Psoas muscle (tissue), 8 donors: ENCODE results near the gene RFC2. TPM values are rescaled to one million over a fixed set of nuclear protein-coding genes. Genes with fewer than 3 reads are reported as not detected.

Source experiments
- ATAC-seq, 4 donors: fragments of 200-7000 bp; cut with Tn5 transposase; one replicate each; pipeline ENCODE4 v1.9.1; 2020; ENCODE audit warnings: moderate library complexity in 3 of 4, mild to moderate bottlenecking in 2 of 4
- DNase-seq, 2 donors: peaks; one replicate each; pipeline ENCODE4 v3.0.0-alpha.2; 2020
- H3K27ac ChIP-seq: fragments of 200-600 bp; one replicate; pipeline ENCODE4 v1.8.0; 2022
- H3K27me3 ChIP-seq, 3 donors: fragments of 200-600 bp in 1 of 3; one replicate each; pipeline versions ENCODE4 v1.6.1 to v1.8.0; 2013 to 2022; ENCODE audit warnings: low read length in 2 of 3, mild to moderate bottlenecking in 2 of 3, moderate library complexity in 1 of 3; ENCODE audit not compliant: insufficient read depth in 3 of 3
- H3K36me3 ChIP-seq, 2 donors: fragments of 200-600 bp in 1 of 2; one replicate each; pipeline versions ENCODE4 v1.6.1 to v1.8.0; 2013 to 2022; ENCODE audit warnings: low read depth in 1 of 2, mild to moderate bottlenecking in 1 of 2, moderate library complexity in 1 of 2; ENCODE audit not compliant: insufficient read depth in 1 of 2
- H3K4me1 ChIP-seq: fragments of 200-600 bp; one replicate; pipeline ENCODE4 v1.8.0; 2022
- H3K4me3 ChIP-seq: fragments of 200-600 bp; one replicate; pipeline ENCODE4 v1.8.0; 2022; ENCODE audit warnings: mild to moderate bottlenecking
- H3K9me3 ChIP-seq: fragments of 200-600 bp; one replicate; pipeline ENCODE4 v1.8.0; 2022
- WGBS, 3 donors: extraction: QIAGEN DNeasy Blood & Tissue Kit; methylation state at CpG; one replicate each; pipeline versions ENCODE4 v1.1.6 to v1.1.7; 2013; 5-methylcytosine and 5-hydroxymethylcytosine counted together
- intact Hi-C, 2 donors: fragments of 100-400 bp; cut with DNase I; formaldehyde crosslinking; loops; one replicate each; pipeline versions ENCODE4 v1.11.0 to v1.14.2; 2022
- polyA plus RNA-seq, 3 donors: library from polyadenylated mRNA; stranded (reverse); fragments of 200-250 nt; gene quantifications; one replicate each; pipeline ENCODE4 v1.2.3, GENCODE V29; 2013
- total RNA-seq, 4 donors: library from RNA; stranded (reverse); fragmentation: NEBNext Ultra II Directional in 2 of 4; extraction: Animal tissue kit (Norgen Biotek cat#: 25700) in 2 of 4; gene quantifications; one replicate each; pipeline versions ENCODE4 v1.2.1 to v1.2.4, GENCODE V29; 2021 to 2023
- TF ChIP-seq, protein P1 (sequence below): fragments of 200-600 bp; IDR thresholded peaks from one replicate; pipeline ENCODE4 v1.8.0; 2022; ENCODE audit warnings: antibody characterized with exemption
- donor health status: healthy with polysubstance abuse.
- donor health status: DM: no; HTN: no; CAD: no; lungs with moderate emphysema.
- donor health status: Bipolar disorder and iron deficiency.
- donor health status: healthy.
- donor health status: DM: yes; HTN: yes; CAD: no.
- donor health status: DM: no; HTN: no; CAD: no.
- donor health status: DM: no; HTN: no; CAD: no.
- donor health status: DM: yes; HTN: yes; CAD: no.

Gene RFC2
- total and polyA plus RNA-seq, 7 donors, result 13.7 to 25.8 (median 19.8) TPM

DNA sequence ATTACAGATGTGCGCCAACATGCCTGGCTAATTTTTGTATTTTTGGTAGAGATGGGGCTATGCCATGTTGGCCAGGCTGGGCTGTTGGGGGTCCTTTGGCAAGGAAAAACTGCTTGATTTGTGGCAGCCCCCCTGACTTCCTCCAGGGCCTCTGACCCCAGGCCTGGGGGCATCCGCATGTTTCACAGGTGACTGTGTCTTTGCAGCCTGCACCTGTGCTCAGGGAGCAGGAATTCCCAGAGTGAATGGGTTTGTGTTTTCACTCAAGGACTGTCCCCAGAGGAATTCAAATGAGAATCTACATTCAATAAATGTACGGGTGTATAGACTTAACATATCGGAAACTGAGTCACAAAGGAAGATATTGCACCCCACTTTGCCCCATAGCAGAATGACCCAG is 23.4 kb upstream of the RFC2 start:
- intact Hi-C loops, result no loop called here
- Histone ChIP-seq H3K27me3 (peaks cover 0 to 1% (median 0%) of the 10 kb centered on the region in 3 donors), H3K36me3 (no peaks in the 10 kb centered on the region), H3K9me3 (no peaks in the 10 kb centered on the region), H3K4me1 (peaks cover 12% of the 10 kb centered on the region), H3K27ac (no peak overlapping the region), H3K4me3 (no peak overlapping the region)
- TF ChIP-seq, protein P1, sequence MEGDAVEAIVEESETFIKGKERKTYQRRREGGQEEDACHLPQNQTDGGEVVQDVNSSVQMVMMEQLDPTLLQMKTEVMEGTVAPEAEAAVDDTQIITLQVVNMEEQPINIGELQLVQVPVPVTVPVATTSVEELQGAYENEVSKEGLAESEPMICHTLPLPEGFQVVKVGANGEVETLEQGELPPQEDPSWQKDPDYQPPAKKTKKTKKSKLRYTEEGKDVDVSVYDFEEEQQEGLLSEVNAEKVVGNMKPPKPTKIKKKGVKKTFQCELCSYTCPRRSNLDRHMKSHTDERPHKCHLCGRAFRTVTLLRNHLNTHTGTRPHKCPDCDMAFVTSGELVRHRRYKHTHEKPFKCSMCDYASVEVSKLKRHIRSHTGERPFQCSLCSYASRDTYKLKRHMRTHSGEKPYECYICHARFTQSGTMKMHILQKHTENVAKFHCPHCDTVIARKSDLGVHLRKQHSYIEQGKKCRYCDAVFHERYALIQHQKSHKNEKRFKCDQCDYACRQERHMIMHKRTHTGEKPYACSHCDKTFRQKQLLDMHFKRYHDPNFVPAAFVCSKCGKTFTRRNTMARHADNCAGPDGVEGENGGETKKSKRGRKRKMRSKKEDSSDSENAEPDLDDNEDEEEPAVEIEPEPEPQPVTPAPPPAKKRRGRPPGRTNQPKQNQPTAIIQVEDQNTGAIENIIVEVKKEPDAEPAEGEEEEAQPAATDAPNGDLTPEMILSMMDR, result no peak
- no peak for ATAC-seq
- 94 to 97% (median 95%) methylated on average over 4 of the region's 4 CpGs for WGBS, 3 donors
- DNase-seq, result no peak

DNA sequence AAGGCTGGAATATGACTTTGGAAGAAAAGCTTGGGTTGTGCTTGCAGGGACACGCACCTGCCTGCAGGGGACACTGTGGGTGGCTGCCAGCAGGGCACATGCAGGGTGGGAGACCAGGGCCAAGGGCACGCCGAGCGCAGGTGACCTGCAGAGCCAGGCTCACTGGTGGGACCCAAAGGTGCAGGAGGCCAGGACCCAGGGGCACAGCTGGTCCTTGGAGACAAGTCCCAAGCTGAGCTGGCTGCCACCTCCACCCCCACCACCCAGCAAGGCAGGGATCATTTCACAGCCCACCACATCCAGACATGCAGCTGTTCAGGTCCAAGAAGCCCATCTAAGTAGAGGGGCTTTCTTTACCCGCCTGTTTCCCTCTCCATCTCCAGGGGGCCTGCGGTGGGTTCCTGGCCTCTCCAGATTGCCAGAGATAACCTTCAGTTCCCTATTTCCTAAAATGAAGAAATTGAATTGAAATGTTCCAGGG is 21.2 kb upstream of the RFC2 start:
- no peaks in the 10 kb centered on the region for H3K36me3 ChIP-seq
- WGBS, 3 donors, result 58 to 65% (median 60%) methylated on average over 6 of the region's 6 CpGs
- H3K4me1 ChIP-seq, result peaks cover 12% of the 10 kb centered on the region

DNA sequence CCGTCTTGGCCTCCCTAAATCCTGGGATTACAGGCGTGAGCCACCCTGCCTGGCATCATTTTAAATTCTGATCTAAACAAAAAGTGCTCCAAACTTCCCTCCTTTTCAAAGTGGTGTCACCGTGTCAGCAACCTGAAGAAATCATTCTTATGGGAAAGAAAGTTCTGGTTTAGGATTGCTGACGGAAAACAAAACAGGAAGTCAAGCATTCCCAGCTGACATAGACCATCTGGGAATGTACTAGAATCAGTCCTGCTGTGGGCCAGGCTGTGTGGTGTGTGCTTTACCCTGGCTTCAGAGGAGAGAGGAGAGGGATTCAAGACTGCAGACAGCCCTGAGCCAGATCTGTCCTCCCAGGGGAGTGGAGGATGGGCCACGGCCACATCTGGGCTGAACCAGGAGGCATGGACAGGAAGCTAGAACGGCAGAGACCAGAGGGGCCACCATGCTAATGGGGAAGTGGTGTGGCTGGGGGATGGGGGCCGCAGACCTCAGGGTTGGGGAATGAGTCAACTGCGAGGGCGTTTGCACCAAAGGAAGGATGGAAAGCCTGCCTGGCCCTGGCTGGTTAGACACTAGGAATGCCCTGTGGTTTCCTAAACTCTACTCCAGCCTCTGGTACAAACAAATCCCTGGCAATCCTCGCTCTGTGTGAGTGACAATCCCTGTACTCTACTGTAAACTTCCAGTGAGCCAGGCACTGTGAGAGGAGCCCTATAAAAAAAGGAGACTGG is 18.3 kb upstream of the RFC2 start:
- peak; percentile 56 to 71 (median 64) for ATAC-seq
- Histone ChIP-seq H3K27me3 (no peaks in the 10 kb centered on the region), H3K36me3 (no peaks in the 10 kb centered on the region), H3K27ac (peak overlapping the region; percentile 71), H3K4me3 (no peak overlapping the region), H3K9me3 (no peaks in the 10 kb centered on the region), H3K4me1 (peaks cover 3% of the 10 kb centered on the region)
- 33 to 43% (median 35%) methylated on average over 10 of the region's 10 CpGs for WGBS, 3 donors
- TF ChIP-seq, protein P1, result no peak
- peak; percentile 77 to 84 for DNase-seq
- intact Hi-C loops, result no loop called here

More for the DNA sequence above, 21.2 kb upstream of the RFC2 start:
- ATAC-seq (no peak), DNase-seq (no peak)
- TF ChIP-seq, protein P1, result peak; percentile 28
- H3K9me3 ChIP-seq, result no peaks in the 10 kb centered on the region
- H3K27ac ChIP-seq, result no peak overlapping the region
- H3K4me3 ChIP-seq, result no peak overlapping the region
- H3K27me3 ChIP-seq, result no peaks in the 10 kb centered on the region
- intact Hi-C loops, result no loop called here

DNA sequence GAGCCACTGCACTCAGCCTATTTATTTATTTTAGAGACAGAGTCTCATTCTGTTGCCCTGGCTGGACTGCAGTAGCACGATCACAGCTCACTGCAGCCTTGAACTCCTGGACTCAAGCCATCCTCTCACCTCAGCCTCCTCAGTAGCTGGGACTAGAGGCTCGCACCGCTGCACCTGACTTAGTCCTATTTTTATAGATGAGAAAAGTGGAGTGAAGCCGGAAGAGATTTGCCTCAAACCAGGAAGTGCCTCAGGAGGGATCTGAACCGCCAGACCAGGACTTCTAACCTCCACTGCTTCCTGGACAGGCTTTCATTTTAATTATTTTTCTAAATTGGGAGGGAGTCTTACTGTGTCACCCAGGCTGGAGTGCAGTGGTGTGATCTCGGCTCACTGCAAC is 17.5 kb upstream of the RFC2 start:
- no peak for ATAC-seq
- DNase-seq, result no peak
- intact Hi-C loops, result loop anchor here in 1 of 2 donors (2.0 kb wide), 1 partner anchor 17 kb away; the partner anchor contains the start of gene CLIP2
- H3K27ac ChIP-seq, result peak overlapping the region; percentile 71
- H3K9me3 ChIP-seq, result no peaks in the 10 kb centered on the region
- H3K4me1 ChIP-seq, result peaks cover 3% of the 10 kb centered on the region
- TF ChIP-seq, protein P1, result no peak
- no peak overlapping the region for H3K4me3 ChIP-seq
- WGBS, 3 donors, result 66 to 85% (median 72%) methylated on average over 6 of the region's 6 CpGs
- no peaks in the 10 kb centered on the region for H3K27me3 ChIP-seq
- H3K36me3 ChIP-seq, result no peaks in the 10 kb centered on the region
